Upper lobe of right lung (tissue), 1 donor: ENCODE results near the gene COCH. TPM values are rescaled to one million over a fixed set of nuclear protein-coding genes. Genes with fewer than 3 reads are reported as not detected.

Experiments
- ATAC-seq: fragments of 200-7000 bp; cut with Tn5 transposase; one replicate; pipeline ENCODE4 v1.9.1; 2020; ENCODE audit warnings: mild to moderate bottlenecking, moderate library complexity
- DNase-seq: peaks from one replicate; pipeline ENCODE4 v3.0.0-alpha.2; 2020
- H3K27ac ChIP-seq: fragments of 200-600 bp; one replicate; pipeline ENCODE4 v1.8.0; 2022
- H3K27me3 ChIP-seq: fragments of 200-600 bp; one replicate; pipeline ENCODE4 v1.8.0; 2022; ENCODE audit warnings: mild to moderate bottlenecking
- H3K36me3 ChIP-seq: fragments of 200-600 bp; one replicate; pipeline ENCODE4 v1.8.0; 2022
- H3K4me1 ChIP-seq: fragments of 200-600 bp; one replicate; pipeline ENCODE4 v1.8.0; 2022
- H3K4me3 ChIP-seq: fragments of 200-600 bp; one replicate; pipeline ENCODE4 v1.8.0; 2022; ENCODE audit warnings: mild to moderate bottlenecking
- H3K9me3 ChIP-seq: fragments of 200-600 bp; one replicate; pipeline ENCODE4 v1.8.0; 2022
- intact Hi-C: fragments of 100-400 bp; cut with DNase I; formaldehyde crosslinking; loops from one replicate; pipeline ENCODE4 v1.11.0; 2022
- total RNA-seq: library from RNA; stranded (reverse); fragmentation: NEBNext Ultra II Directional; extraction: Animal tissue kit (Norgen Biotek cat#: 25700); gene quantifications from one replicate; pipeline ENCODE4 v1.2.1, GENCODE V29; 2021
- TF ChIP-seq, protein P1 (sequence below): fragments of 200-600 bp; IDR thresholded peaks from one replicate; pipeline ENCODE4 v1.8.0; 2022; ENCODE audit warnings: antibody characterized with exemption
- donor health status: DM: no; HTN: yes; CAD: no; lungs with severe emphysema.

COCH gene
- total RNA-seq, 1 donor from 2014 or later: 0.38 TPM

DNA sequence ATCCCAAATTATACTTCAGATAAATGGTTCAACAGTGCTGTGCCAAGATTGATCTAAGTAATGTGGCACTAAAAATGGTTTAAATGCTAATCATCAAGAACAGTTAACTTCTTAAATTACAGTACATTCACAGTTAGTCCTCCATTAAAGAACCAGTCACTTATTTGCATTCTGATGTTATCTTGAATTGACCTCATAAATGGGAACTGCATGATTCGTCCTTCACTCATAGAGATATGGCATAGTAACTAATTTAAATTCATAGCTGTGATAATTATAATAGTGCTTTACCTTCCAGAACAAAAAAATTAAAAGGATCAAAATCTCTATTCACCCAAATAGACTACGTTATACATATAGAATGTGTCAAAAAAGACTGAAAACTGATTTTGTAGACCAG, 61.1 kb downstream of the COCH start:
- intact Hi-C loops: no loop called here
- H3K27me3 ChIP-seq: no peaks in the 10 kb centered on the region
- H3K27ac ChIP-seq: no peak overlapping the region
- no peak overlapping the region for H3K4me3 ChIP-seq
- ATAC-seq (no peak), DNase-seq (no peak)
- peaks cover 35% of the 10 kb centered on the region for H3K36me3 ChIP-seq
- no peaks in the 10 kb centered on the region for H3K9me3 ChIP-seq
- TF ChIP-seq, protein P1, sequence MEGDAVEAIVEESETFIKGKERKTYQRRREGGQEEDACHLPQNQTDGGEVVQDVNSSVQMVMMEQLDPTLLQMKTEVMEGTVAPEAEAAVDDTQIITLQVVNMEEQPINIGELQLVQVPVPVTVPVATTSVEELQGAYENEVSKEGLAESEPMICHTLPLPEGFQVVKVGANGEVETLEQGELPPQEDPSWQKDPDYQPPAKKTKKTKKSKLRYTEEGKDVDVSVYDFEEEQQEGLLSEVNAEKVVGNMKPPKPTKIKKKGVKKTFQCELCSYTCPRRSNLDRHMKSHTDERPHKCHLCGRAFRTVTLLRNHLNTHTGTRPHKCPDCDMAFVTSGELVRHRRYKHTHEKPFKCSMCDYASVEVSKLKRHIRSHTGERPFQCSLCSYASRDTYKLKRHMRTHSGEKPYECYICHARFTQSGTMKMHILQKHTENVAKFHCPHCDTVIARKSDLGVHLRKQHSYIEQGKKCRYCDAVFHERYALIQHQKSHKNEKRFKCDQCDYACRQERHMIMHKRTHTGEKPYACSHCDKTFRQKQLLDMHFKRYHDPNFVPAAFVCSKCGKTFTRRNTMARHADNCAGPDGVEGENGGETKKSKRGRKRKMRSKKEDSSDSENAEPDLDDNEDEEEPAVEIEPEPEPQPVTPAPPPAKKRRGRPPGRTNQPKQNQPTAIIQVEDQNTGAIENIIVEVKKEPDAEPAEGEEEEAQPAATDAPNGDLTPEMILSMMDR: no peak
- no peaks in the 10 kb centered on the region for H3K4me1 ChIP-seq

DNA sequence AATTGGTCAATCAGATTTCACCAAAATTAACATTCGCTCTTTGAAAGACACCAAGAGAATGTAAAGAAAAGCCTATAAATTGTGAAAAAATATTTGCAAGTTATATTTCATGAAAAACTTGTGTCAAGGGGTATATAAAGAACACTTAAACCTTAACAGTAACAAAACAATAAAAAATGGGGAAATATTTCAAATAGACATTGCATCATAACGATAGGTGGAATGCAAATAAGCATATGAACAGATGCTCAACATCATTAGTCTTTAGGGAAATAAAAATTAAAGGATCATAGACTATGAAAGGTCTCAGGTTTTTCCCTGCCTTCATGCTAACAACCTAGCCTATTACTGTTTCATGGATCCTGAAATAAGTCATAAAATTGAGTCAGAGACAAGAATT, 64.3 kb downstream of the COCH start:
- H3K27ac ChIP-seq: no peak overlapping the region
- no peaks in the 10 kb centered on the region for H3K9me3 ChIP-seq
- TF ChIP-seq, protein P1: no peak
- intact Hi-C loops: no loop called here
- ATAC-seq (no peak), DNase-seq (no peak)
- peaks cover 43% of the 10 kb centered on the region for H3K36me3 ChIP-seq
- H3K27me3 ChIP-seq: no peaks in the 10 kb centered on the region
- no peaks in the 10 kb centered on the region for H3K4me1 ChIP-seq
- H3K4me3 ChIP-seq: no peak overlapping the region

Other genes with a start within 250 kb of the COCH start
- gene AP4S1, start 151.1 kb downstream of the COCH start, total RNA-seq: 7.1 TPM
- 35.0 TPM for gene STRN3, start 151.8 kb downstream of the COCH start, total RNA-seq